Stimulated activated CD8-positive, alpha-beta memory T cell treated with anti-CD3 and anti-CD28 coated beads, Interleukin-12 subunit alpha, Interleukin-12 subunit beta, amount 100 ng/mL, for 24 hours (primary cell): ENCODE results near the gene SLC6A6.
"Not testable (repeated sequence)": the region's sequence is repeated elsewhere in the genome, so short reads cannot be mapped to it uniquely, and the experiment has no call there.

ENCODE experiments used
- DNase-seq: peaks from one replicate; pipeline ENCODE4 v3.0.0-alpha.2; 2020; ENCODE audit errors: extremely low read depth

Gene SLC6A6

GRCh38 chr3:14508505-14508819 lies 106.1 kb downstream of the SLC6A6 start:
- no peak for DNase-seq

GRCh38 chr3:14508966-14509795 lies 106.8 kb downstream of the SLC6A6 start:
- DNase-seq: peak; percentile 45

- DNase-seq: no peak
Measured at GRCh38 chr3:14509796-14510100, 107.3 kb downstream of the SLC6A6 start.

- no peak for DNase-seq
Measured at GRCh38 chr3:14510838-14511622, 108.6 kb downstream of the SLC6A6 start.

- no peak for DNase-seq
Measured at GRCh38 chr3:14511623-14512280, 109.3 kb downstream of the SLC6A6 start.

GRCh38 chr3:14512281-14512941 lies 110.0 kb downstream of the SLC6A6 start:
- DNase-seq: no peak

GRCh38 chr3:14512942-14513327 lies 110.5 kb downstream of the SLC6A6 start:
- DNase-seq: no peak

- DNase-seq: no peak
Measured at GRCh38 chr3:14513566-14514322, 111.3 kb downstream of the SLC6A6 start.

GRCh38 chr3:14514323-14514720 lies 111.9 kb downstream of the SLC6A6 start:
- DNase-seq: no peak

- not testable (repeated sequence) for DNase-seq
Measured at GRCh38 chr3:14515526-14515925, 113.1 kb downstream of the SLC6A6 start.

- DNase-seq: no peak
Measured at GRCh38 chr3:14516738-14517345, 114.4 kb downstream of the SLC6A6 start.

- no peak for DNase-seq
Measured at GRCh38 chr3:14517601-14518431, 115.4 kb downstream of the SLC6A6 start.

GRCh38 chr3:14518432-14518802 lies 116.0 kb downstream of the SLC6A6 start:
- no peak for DNase-seq

GRCh38 chr3:14518893-14519292 lies 116.5 kb downstream of the SLC6A6 start:
- no peak for DNase-seq

GRCh38 chr3:14519406-14519805 lies 117.0 kb downstream of the SLC6A6 start:
- DNase-seq: no peak

GRCh38 chr3:14520149-14520548 lies 117.7 kb downstream of the SLC6A6 start:
- no peak for DNase-seq

GRCh38 chr3:14520967-14521366 lies 118.6 kb downstream of the SLC6A6 start:
- DNase-seq: no peak

GRCh38 chr3:14521611-14522010 lies 119.2 kb downstream of the SLC6A6 start:
- no peak for DNase-seq

GRCh38 chr3:14522129-14522691 lies 119.8 kb downstream of the SLC6A6 start:
- no peak for DNase-seq

- no peak for DNase-seq
Measured at GRCh38 chr3:14522768-14523167, 120.4 kb downstream of the SLC6A6 start.
